Measurements from ENCODE around the gene PSMD11.

DNA sequence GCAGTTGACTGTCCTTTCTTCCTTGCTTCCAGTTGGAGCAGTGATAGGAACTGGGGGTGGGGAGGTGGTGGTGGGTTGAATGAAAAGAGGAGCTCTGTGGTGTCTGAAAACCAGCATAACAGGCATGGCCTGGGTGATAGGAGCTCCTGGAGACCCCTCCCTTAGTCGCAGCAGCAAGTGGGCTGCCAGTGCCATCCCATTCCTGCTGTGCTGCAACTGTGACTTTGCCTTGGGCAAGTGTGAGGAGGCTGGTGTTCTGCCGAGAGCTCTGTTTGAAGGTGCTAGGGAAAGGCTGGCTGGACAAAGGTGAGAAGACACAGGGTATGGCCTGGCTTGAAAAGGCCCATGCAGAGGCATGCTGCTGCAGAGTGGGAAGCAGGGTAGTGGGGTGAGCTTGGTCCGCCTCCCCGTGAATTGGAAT lies 39.7 kb downstream of the PSMD11 start:
- TF ChIP-seq, protein P1, sequence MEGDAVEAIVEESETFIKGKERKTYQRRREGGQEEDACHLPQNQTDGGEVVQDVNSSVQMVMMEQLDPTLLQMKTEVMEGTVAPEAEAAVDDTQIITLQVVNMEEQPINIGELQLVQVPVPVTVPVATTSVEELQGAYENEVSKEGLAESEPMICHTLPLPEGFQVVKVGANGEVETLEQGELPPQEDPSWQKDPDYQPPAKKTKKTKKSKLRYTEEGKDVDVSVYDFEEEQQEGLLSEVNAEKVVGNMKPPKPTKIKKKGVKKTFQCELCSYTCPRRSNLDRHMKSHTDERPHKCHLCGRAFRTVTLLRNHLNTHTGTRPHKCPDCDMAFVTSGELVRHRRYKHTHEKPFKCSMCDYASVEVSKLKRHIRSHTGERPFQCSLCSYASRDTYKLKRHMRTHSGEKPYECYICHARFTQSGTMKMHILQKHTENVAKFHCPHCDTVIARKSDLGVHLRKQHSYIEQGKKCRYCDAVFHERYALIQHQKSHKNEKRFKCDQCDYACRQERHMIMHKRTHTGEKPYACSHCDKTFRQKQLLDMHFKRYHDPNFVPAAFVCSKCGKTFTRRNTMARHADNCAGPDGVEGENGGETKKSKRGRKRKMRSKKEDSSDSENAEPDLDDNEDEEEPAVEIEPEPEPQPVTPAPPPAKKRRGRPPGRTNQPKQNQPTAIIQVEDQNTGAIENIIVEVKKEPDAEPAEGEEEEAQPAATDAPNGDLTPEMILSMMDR (IDR thresholded peaks at IDR 0.05), result no peak
- TF ChIP-seq POLR2A (IDR thresholded peaks at IDR 0.05), result no peak
- TF ChIP-seq POLR2AphosphoS5 (IDR thresholded peaks at IDR 0.05), result no peak
- TF ChIP-seq EP300 (IDR thresholded peaks at IDR 0.05), result no peak
